ENCODE measurements around the gene TMED5. TPM values are rescaled to one million over a fixed set of nuclear protein-coding genes. Genes with fewer than 3 reads are reported as not detected.
"Not testable (repeated sequence)": the region's sequence is repeated elsewhere in the genome, so short reads cannot be mapped to it uniquely, and the experiment has no call there.

The TMED5 gene
- 100 to 1,000 TPM in 1 of 2 donors, 10 to 100 TPM in 1; 62.7 to 132 TPM for total RNA-seq
- 10 to 100 TPM; 15.1 to 50.2 TPM for polyA plus RNA-seq
- long read RNA-seq, donor 1, full-length matches to known transcripts, result 21 of 26 reads
- long read RNA-seq, donor 1, partial matches to known transcripts, result 0 of 26 reads
- long read RNA-seq, donor 1, other reads (novel, unspliced or antisense), result 5 of 26 reads
- long read RNA-seq, donor 2, full-length matches to known transcripts, result 8 of 8 reads
- long read RNA-seq, donor 2, partial matches to known transcripts, result 0 of 8 reads
- long read RNA-seq, donor 2, other reads (novel, unspliced or antisense), result 0 of 8 reads
- long read RNA-seq, donor 3, full-length matches to known transcripts, result 15 of 15 reads
- long read RNA-seq, donor 3, partial matches to known transcripts, result 0 of 15 reads
- long read RNA-seq, donor 3, other reads (novel, unspliced or antisense), result 0 of 15 reads
- long read RNA-seq, donor 4, full-length matches to known transcripts, result 4 of 9 reads
- long read RNA-seq, donor 4, partial matches to known transcripts, result 5 of 9 reads
- long read RNA-seq, donor 4, other reads (novel, unspliced or antisense), result 0 of 9 reads
- long read RNA-seq, donor 5, full-length matches to known transcripts, result 21 of 21 reads
- long read RNA-seq, donor 5, partial matches to known transcripts, result 0 of 21 reads
- long read RNA-seq, donor 5, other reads (novel, unspliced or antisense), result 0 of 21 reads

DNA sequence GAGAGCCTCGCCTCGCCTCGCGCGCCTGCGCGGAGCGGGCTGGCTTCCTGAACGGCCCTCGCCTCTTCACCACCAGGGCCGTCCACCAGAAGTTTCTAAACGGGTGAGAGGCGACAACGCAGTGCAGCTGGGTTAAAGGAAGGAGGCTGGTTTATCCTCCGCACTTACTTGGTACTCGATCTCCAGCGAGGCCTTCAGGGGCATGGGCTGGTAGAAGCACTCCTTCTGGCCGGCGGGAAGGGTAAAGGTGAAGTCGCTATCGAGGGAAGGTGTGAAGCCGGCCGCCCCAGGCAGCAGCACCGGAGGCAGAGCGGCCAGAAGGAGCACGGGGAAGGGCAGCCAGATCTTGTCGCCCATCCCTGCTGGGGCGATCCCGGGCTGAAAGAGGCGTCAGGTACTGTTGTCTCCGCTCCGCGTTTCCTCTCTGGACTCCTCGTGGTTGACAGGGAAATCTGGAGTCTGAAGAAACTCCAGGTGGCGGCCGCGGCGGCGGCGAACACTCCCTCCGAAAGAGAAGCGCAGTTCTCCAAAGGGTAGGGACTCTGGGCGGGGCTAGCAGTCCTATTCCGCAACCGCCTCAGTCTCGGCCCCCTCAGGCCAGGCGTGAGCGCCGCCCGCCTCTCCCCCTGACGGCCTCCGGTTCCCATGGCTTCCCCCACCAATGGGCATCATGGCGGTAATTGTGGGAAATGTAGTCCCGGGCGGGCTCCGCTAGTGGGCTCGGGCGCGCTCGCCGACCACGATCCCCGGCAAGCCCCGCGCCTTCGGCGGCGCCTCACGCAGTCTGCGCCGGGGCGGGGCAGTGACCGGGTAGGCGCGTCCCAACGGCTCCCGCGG, at the start of gene TMED5:
TMED5 (minus strand) TSS at position 528 of the 837 bp plus-strand sequence; CDS start at position 357, 171 bp downstream.
- Histone ChIP-seq H3K27me3 (ENCODE audit: control insufficient read depth in 3 of 3, insufficient read depth in 3 of 3, low read length in 2 of 3) (no peaks in the 10 kb centered on the region), H3K36me3 (ENCODE audit: control insufficient read depth in 4 of 4, insufficient read depth in 4 of 4, low read length in 4 of 4) (peaks cover 0 to 10% (median 4%) of the 10 kb centered on the region in 4 donors), H3K9me3 (ENCODE audit: control insufficient read depth in 4 of 4, insufficient read depth in 3 of 4, low read length in 3 of 4) (no peaks in the 10 kb centered on the region), H3K9ac (ENCODE audit: insufficient read depth in 1 of 2, low read length in 2 of 2) (peak within 1 kb of the TSS; percentile 89 to 99), H3K4me3 (peak within 1 kb of the TSS; percentile 76), H3K4me1 (ENCODE audit: control insufficient read depth in 5 of 5, insufficient read depth in 5 of 5, low read length in 5 of 5) (peaks cover 0 to 13% (median 10%) of the 10 kb centered on the region in 5 donors), H3K27ac (ENCODE audit: low read depth in 1 of 2, low read length in 1 of 2) (peak within 1 kb of the TSS; percentile 95 to 98)
- WGBS, 2 donors, result 0% methylated on average over 74 to 78 of the region's 78 CpGs
- DNase-seq (peak; percentile 99 to 100 (median 99)), ATAC-seq (ENCODE audit: insufficient read depth, low FRiP score) (peak; percentile 94)
- TF ChIP-seq, protein P1, sequence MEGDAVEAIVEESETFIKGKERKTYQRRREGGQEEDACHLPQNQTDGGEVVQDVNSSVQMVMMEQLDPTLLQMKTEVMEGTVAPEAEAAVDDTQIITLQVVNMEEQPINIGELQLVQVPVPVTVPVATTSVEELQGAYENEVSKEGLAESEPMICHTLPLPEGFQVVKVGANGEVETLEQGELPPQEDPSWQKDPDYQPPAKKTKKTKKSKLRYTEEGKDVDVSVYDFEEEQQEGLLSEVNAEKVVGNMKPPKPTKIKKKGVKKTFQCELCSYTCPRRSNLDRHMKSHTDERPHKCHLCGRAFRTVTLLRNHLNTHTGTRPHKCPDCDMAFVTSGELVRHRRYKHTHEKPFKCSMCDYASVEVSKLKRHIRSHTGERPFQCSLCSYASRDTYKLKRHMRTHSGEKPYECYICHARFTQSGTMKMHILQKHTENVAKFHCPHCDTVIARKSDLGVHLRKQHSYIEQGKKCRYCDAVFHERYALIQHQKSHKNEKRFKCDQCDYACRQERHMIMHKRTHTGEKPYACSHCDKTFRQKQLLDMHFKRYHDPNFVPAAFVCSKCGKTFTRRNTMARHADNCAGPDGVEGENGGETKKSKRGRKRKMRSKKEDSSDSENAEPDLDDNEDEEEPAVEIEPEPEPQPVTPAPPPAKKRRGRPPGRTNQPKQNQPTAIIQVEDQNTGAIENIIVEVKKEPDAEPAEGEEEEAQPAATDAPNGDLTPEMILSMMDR (IDR thresholded peaks at IDR 0.05; ENCODE audit: control extremely low read depth, extremely low read depth), result no peak

DNA sequence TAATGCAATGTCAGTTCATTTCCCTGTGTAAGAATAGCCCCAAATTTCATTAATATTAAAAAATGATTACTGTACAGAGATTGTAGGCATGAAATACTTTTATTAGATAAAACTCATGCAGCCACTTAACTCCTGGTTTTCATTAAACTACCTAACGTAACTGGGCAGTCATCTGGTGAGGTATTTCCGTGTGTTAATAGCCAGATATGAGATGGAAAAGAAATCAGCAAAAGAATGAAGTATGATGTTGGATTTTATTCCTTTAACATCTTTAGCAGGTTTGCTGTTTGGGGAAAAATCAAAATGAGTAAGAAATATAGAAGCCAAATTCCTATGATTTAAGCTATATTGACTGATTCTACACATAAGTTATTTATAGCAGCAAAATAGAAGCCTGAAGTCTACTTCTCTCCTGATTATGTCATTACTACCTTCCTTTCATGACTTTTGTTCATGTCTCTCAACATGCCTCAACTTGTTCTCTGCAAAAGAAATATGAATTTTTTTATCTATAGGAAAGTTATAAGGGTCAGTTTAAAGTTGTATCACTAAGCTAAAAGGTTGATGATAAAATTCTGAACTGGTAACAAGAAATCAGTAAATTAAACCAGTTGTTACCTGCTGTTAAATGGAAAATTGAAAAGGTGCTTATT, 42.9 kb upstream of the TMED5 start:
- Histone ChIP-seq H3K4me1 (ENCODE audit: control insufficient read depth in 5 of 5, insufficient read depth in 5 of 5, low read length in 5 of 5) (no peaks in the 10 kb centered on the region), H3K4me3 (no peak overlapping the region), H3K9ac (ENCODE audit: insufficient read depth in 1 of 2, low read length in 2 of 2) (no peak overlapping the region), H3K27ac (ENCODE audit: low read depth in 1 of 2, low read length in 1 of 2) (no peak overlapping the region), H3K36me3 (ENCODE audit: control insufficient read depth in 4 of 4, insufficient read depth in 4 of 4, low read length in 4 of 4) (peaks cover 0 to 4% (median 1%) of the 10 kb centered on the region in 4 donors), H3K9me3 (ENCODE audit: control insufficient read depth in 4 of 4, insufficient read depth in 3 of 4, low read length in 3 of 4) (no peaks in the 10 kb centered on the region), H3K27me3 (ENCODE audit: control insufficient read depth in 3 of 3, insufficient read depth in 3 of 3, low read length in 2 of 3) (no peaks in the 10 kb centered on the region)
- WGBS, 2 donors, result 96 to 97% methylated on average over 2 of the region's 2 CpGs
- TF ChIP-seq, protein P1 (IDR thresholded peaks at IDR 0.05; ENCODE audit: control extremely low read depth, extremely low read depth), result no peak
- ATAC-seq (ENCODE audit: insufficient read depth, low FRiP score) (no peak), DNase-seq (no peak)

DNA sequence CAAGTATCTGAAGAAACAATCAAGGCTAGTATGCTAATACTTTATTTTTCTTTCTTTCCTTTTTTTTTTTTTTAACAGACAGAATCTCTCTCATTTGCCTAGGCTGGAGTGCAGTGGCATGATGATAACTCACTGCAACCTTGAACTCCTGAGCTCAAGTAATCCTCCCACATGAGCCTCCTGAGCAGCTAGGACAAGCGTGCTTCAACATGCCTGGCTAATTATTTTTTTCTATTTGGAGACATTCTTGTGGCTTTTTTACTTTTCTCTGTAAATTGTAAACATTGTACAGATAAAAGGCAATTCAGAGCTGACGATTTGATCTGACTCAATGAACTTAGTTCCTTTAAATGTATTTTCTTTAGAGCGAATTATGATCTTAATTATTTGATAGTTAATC, 41.7 kb upstream of the TMED5 start:
- TF ChIP-seq, protein P1 (IDR thresholded peaks at IDR 0.05; ENCODE audit: control extremely low read depth, extremely low read depth), result no peak
- no peak for ATAC-seq (ENCODE audit: insufficient read depth, low FRiP score)
- H3K36me3 ChIP-seq (ENCODE audit: control insufficient read depth in 4 of 4, insufficient read depth in 4 of 4, low read length in 4 of 4), result peaks cover 0 to 4% (median 0%) of the 10 kb centered on the region in 4 donors
- 94 to 95% methylated on average over 3 of the region's 3 CpGs for WGBS, 2 donors
- H3K27me3 ChIP-seq (ENCODE audit: control insufficient read depth in 3 of 3, insufficient read depth in 3 of 3, low read length in 2 of 3), result no peaks in the 10 kb centered on the region
- no peak overlapping the region for H3K27ac ChIP-seq (ENCODE audit: low read depth in 1 of 2, low read length in 1 of 2)
- H3K9me3 ChIP-seq (ENCODE audit: control insufficient read depth in 4 of 4, insufficient read depth in 3 of 4, low read length in 3 of 4), result no peaks in the 10 kb centered on the region
- no peak overlapping the region for H3K4me3 ChIP-seq
- DNase-seq, result no peak
- no peaks in the 10 kb centered on the region for H3K4me1 ChIP-seq (ENCODE audit: control insufficient read depth in 5 of 5, insufficient read depth in 5 of 5, low read length in 5 of 5)
- no peak overlapping the region for H3K9ac ChIP-seq (ENCODE audit: insufficient read depth in 1 of 2, low read length in 2 of 2)

DNA sequence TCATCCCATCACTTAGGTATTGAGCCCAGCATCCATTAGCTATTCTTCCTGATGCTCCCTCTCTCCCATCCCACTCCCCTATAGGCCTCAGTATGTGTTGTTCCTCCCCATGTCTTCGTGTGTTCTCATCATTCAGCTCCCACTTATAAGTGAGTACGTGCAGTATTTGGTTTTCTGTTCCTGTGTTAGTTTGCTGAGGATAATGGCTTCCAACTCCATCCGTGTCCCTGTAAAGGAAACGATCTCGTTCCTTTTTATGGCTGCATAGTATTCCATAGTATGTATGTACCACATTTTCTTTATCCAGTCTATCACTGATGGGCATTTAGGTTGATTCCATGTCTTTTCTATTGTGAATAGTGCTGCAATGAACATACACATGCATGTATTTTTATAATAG, 40.5 kb upstream of the TMED5 start:
- WGBS, 2 donors, result 87 to 97% methylated on average over 5 of the region's 5 CpGs

More for the DNA sequence above, 40.5 kb upstream of the TMED5 start:
- H3K4me1 ChIP-seq (ENCODE audit: control insufficient read depth in 5 of 5, insufficient read depth in 5 of 5, low read length in 5 of 5); H3K4me3 ChIP-seq; ATAC-seq (ENCODE audit: insufficient read depth, low FRiP score); H3K9ac ChIP-seq (ENCODE audit: insufficient read depth in 1 of 2, low read length in 2 of 2); H3K9me3 ChIP-seq (ENCODE audit: control insufficient read depth in 4 of 4, insufficient read depth in 3 of 4, low read length in 3 of 4); H3K36me3 ChIP-seq (ENCODE audit: control insufficient read depth in 4 of 4, insufficient read depth in 4 of 4, low read length in 4 of 4); H3K27ac ChIP-seq (ENCODE audit: low read depth in 1 of 2, low read length in 1 of 2); DNase-seq; H3K27me3 ChIP-seq (ENCODE audit: control insufficient read depth in 3 of 3, insufficient read depth in 3 of 3, low read length in 2 of 3): not testable (repeated sequence)
